Thyroid gland (tissue), 4 donors: Measurements from ENCODE around the gene WBP11. TPM values are rescaled to one million over a fixed set of nuclear protein-coding genes. Genes with fewer than 3 reads are reported as not detected.

Experiments used
- DNase-seq, 2 donors: peaks; one replicate each; pipeline ENCODE4 v3.0.0-alpha.2; 2019
- H3K27ac ChIP-seq, 3 donors: fragments of 200-600 bp; sonication (generic); 1 replicate in 2 of 3; 2 replicates in 1 of 3; pipeline ENCODE4 v1.5.1; 2016 to 2019; ENCODE audit warnings: mild to moderate bottlenecking in 1 of 3, moderate library complexity in 1 of 3
- H3K27me3 ChIP-seq: fragments of 200-600 bp; sonication (generic); one replicate; pipeline ENCODE4 v1.5.1; 2019
- H3K36me3 ChIP-seq, 2 donors: fragments of 200-600 bp; sonication (generic); one replicate each; pipeline ENCODE4 v1.5.1; 2016 to 2019
- H3K4me1 ChIP-seq, 2 donors: fragments of 200-600 bp; sonication (generic); one replicate each; pipeline ENCODE4 v1.5.1; 2017 to 2019
- H3K4me3 ChIP-seq, 3 donors: fragments of 200-600 bp; sonication (generic); replicated peaks in 1 of 3; 1 replicate in 2 of 3; 2 replicates in 1 of 3; pipeline ENCODE4 v1.5.1; 2016; ENCODE audit warnings: mild to moderate bottlenecking in 1 of 3
- H3K9me3 ChIP-seq: fragments of 200-600 bp; sonication (generic); one replicate; pipeline ENCODE4 v1.5.1; 2017
- CTCF ChIP-seq, 6 experiments: fragments of 200-600 bp in 3 of 6; fragments of 450-650 bp in 3 of 6; sonication (generic) in 3 of 6; IDR thresholded peaks; one replicate each; pipeline ENCODE4 v1.5.1; 2016 to 2019; ENCODE audit warnings: antibody characterized with exemption in 6 of 6, mild to moderate bottlenecking in 2 of 6, inconsistent platforms in 1 of 6, moderate library complexity in 1 of 6
- POLR2A ChIP-seq, 2 donors: fragments of 450-650 bp; IDR thresholded peaks; one replicate each; pipeline ENCODE4 v1.6.1; 2017; ENCODE audit warnings: antibody characterized with exemption in 2 of 2, mild to moderate bottlenecking in 2 of 2, moderate library complexity in 1 of 2
- WGBS, 2 donors: methylation state at CpG; one replicate each; pipeline ENCODE4 v1.1.5; 2017; 5-methylcytosine and 5-hydroxymethylcytosine counted together
- intact Hi-C: fragments of 100-400 bp; cut with DNase I; formaldehyde crosslinking; loops from one replicate; pipeline ENCODE4 v1.15.1; 2023
- total RNA-seq, 4 donors: library from RNA; depleted of rRNA; stranded (reverse); fragments of >200 nt; gene quantifications; one replicate each; pipeline ENCODE4 v1.2.3, GENCODE V29; 2016

The WBP11 gene
- total RNA-seq = 10 to 100 TPM; 23.3 to 34.7 (median 29.6) TPM

- Histone ChIP-seq H3K4me1 (peaks cover 7 to 17% of the 10 kb centered on the region in 2 donors), H3K27ac (peak within 1 kb of the TSS; percentile 79 to 91 (median 88)), H3K4me3 (peak within 1 kb of the TSS; percentile 96 to 98 (median 97)), H3K27me3 (no peaks in the 10 kb centered on the region), H3K36me3 (peaks cover 6 to 12% of the 10 kb centered on the region in 2 donors), H3K9me3 (no peaks in the 10 kb centered on the region)
- no peak for TF ChIP-seq CTCF (IDR thresholded peaks at IDR 0.05)
- TF ChIP-seq POLR2A (IDR thresholded peaks at IDR 0.05) = peak in 1 of 2 donors; percentile 90
- intact Hi-C loops = no loop called here
- 1% methylated on average over 47 to 49 of the region's 50 CpGs for WGBS, 2 donors
- peak; percentile 97 for DNase-seq
These were observed at the start of gene WBP11, which contains the start of gene C12orf60 for GRCh38 chr12:14803011-14803829. WBP11 (minus strand) TSS chr12:14803478; CDS start chr12:14801383, 2,095 bp downstream. C12orf60 (plus strand) TSS chr12:14803670; CDS start chr12:14822936, 19,266 bp downstream.

GRCh38 chr12:14852880-14853279 is 49.6 kb upstream of the WBP11 start:
- Histone ChIP-seq H3K27me3 (no peaks in the 10 kb centered on the region), H3K9me3 (no peaks in the 10 kb centered on the region), H3K36me3 (no peaks in the 10 kb centered on the region), H3K27ac (no peak overlapping the region), H3K4me3 (no peak overlapping the region), H3K4me1 (peaks cover 17 to 22% of the 10 kb centered on the region in 2 donors)
- DNase-seq = no peak
- TF ChIP-seq POLR2A (IDR thresholded peaks at IDR 0.05) (no peak), CTCF (IDR thresholded peaks at IDR 0.05) (no peak)
- intact Hi-C loops = no loop called here

GRCh38 chr12:14850929-14851663 is 47.8 kb upstream of the WBP11 start:
- no peak overlapping the region for H3K4me3 ChIP-seq
- no peaks in the 10 kb centered on the region for H3K36me3 ChIP-seq
- TF ChIP-seq POLR2A (IDR thresholded peaks at IDR 0.05) = no peak
- TF ChIP-seq CTCF (IDR thresholded peaks at IDR 0.05) = no peak
- intact Hi-C loops = no loop called here
- H3K4me1 ChIP-seq = peaks cover 30 to 35% of the 10 kb centered on the region in 2 donors
- WGBS, 2 donors = 0 to 8% methylated on average over 1 of the region's 1 CpG
- no peaks in the 10 kb centered on the region for H3K9me3 ChIP-seq
- H3K27me3 ChIP-seq = no peaks in the 10 kb centered on the region
- H3K27ac ChIP-seq = no peak overlapping the region
- DNase-seq = peak; percentile 50 to 64

GRCh38 chr12:14849661-14850060 is 46.4 kb upstream of the WBP11 start:
- no peaks in the 10 kb centered on the region for H3K27me3 ChIP-seq
- intact Hi-C loops = no loop called here
- TF ChIP-seq CTCF (IDR thresholded peaks at IDR 0.05) (no peak), POLR2A (IDR thresholded peaks at IDR 0.05) (no peak)
- 70 to 71% methylated on average over 2 of the region's 2 CpGs for WGBS, 2 donors
- H3K4me1 ChIP-seq = peaks cover 27 to 37% of the 10 kb centered on the region in 2 donors
- no peak overlapping the region for H3K27ac ChIP-seq
- no peaks in the 10 kb centered on the region for H3K36me3 ChIP-seq
- no peaks in the 10 kb centered on the region for H3K9me3 ChIP-seq
- H3K4me3 ChIP-seq = no peak overlapping the region
- DNase-seq = no peak
